ENCODE data around the gene CEP55.
A peak's percentile ranks its signal among the peaks of the same experiment; 100 is the strongest.

CEP55 gene

GRCh38 chr10:93471110-93471651, 25.2 kb upstream of the CEP55 start:
- DNase-seq = no peak

- DNase-seq = no peak
Observed at GRCh38 chr10:93473161-93473560, 23.3 kb upstream of the CEP55 start.

- no peak for DNase-seq
Observed at GRCh38 chr10:93473804-93474472, 22.5 kb upstream of the CEP55 start.

- no peak for DNase-seq
Observed at GRCh38 chr10:93475227-93475626, 21.2 kb upstream of the CEP55 start.

- DNase-seq = no peak
Observed at GRCh38 chr10:93475871-93476270, 20.5 kb upstream of the CEP55 start.

- DNase-seq = no peak
Observed at GRCh38 chr10:93476756-93477155, 19.7 kb upstream of the CEP55 start.

- no peak for DNase-seq
Observed at GRCh38 chr10:93478873-93479272, 17.5 kb upstream of the CEP55 start.

GRCh38 chr10:93481637-93482144, 14.7 kb upstream of the CEP55 start:
- DNase-seq = no peak

- peak; percentile 5 to 59 for DNase-seq
Observed at GRCh38 chr10:93482145-93482834, 14.1 kb upstream of the CEP55 start, which contains the start of gene MYOF. Gene MYOF, minus strand, starts transcription at chr10:93482334. Its CDS starts 140 bp downstream, at chr10:93482194.

GRCh38 chr10:93485690-93486089, 10.7 kb upstream of the CEP55 start:
- DNase-seq = no peak

GRCh38 chr10:93488956-93489528, 7.4 kb upstream of the CEP55 start:
- no peak for DNase-seq

- no peak for DNase-seq
Observed at GRCh38 chr10:93491602-93492121, 4.8 kb upstream of the CEP55 start.

GRCh38 chr10:93493162-93493561, 3.2 kb upstream of the CEP55 start:
- no peak for DNase-seq

GRCh38 chr10:93494494-93494893, 1.9 kb upstream of the CEP55 start:
- DNase-seq = no peak

- peak in 1 of 2 experiments; percentile 57 for DNase-seq
Observed at GRCh38 chr10:93495654-93496321, 624 bp upstream of the CEP55 start.

- no peak for DNase-seq
Observed at GRCh38 chr10:93498166-93498565, 1.8 kb downstream of the CEP55 start.

- DNase-seq = no peak
Observed at GRCh38 chr10:93501650-93502049, 5.2 kb downstream of the CEP55 start.

- DNase-seq = no peak
Observed at GRCh38 chr10:93503075-93503474, 6.7 kb downstream of the CEP55 start.

GRCh38 chr10:93505075-93505474, 8.7 kb downstream of the CEP55 start:
- DNase-seq = no peak

GRCh38 chr10:93509816-93510215, 13.4 kb downstream of the CEP55 start:
- no peak for DNase-seq

- no peak for DNase-seq
Observed at GRCh38 chr10:93512565-93512964, 16.2 kb downstream of the CEP55 start.

GRCh38 chr10:93513091-93513490, 16.7 kb downstream of the CEP55 start:
- no peak for DNase-seq

- DNase-seq = peak in 1 of 2 experiments; percentile 22
Observed at GRCh38 chr10:93514521-93514920, 18.1 kb downstream of the CEP55 start.

All from NCI-H446 (cell line).